HG03565 (cell line): ENCODE measurements around the gene LRRTM4.
"Not testable (repeated sequence)": the region's sequence is repeated elsewhere in the genome, so short reads cannot be mapped to it uniquely, and the experiment has no call there.

Experiments
- ATAC-seq: cut with Tn5 transposase; IDR thresholded peaks from one replicate; pipeline ENCODE4 v1.9.1; 2021; ENCODE audit warnings: mild to moderate bottlenecking, moderate library complexity; ENCODE audit not compliant: unreplicated experiment

LRRTM4 gene

DNA sequence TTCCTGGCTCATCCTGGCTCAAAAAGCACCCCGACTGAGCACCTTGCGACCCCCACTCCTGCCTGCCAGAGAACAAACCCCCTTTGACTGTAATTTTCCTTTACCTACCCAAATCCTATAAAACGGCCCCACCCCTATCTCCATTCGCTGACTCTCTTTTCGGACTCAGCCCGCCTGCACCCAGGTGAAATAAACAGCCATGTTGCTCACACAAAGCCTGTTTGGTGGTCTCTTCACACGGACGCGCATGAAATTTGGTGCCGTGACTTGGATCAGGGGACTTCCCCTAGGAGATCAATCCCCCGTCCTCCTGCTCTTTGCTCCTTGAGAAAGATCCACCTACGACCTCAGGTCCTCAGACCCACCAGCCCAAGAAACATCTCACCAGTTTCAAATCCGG is 433.8 kb downstream of the LRRTM4 start:
- not testable (repeated sequence) for ATAC-seq

DNA sequence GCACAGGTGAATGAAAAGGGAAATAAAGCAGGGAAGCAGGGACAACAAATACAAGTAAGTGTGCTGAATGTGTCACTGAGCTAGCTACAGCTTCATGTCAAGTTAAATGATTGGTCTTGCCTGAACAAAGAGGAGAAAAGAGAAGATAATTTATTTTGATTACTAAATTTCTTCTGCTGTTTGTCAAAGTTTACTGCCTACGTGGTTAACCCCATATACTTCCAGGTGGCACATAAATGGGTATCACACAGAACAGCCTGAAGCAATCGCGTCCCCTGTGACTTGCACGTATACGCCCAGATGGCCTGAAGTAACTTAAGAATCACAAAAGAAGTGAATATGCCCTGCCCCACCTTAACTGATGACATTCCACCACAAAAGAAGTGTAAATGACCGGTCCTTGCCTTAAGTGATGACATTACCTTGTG is 434.2 kb downstream of the LRRTM4 start:
- no peak for ATAC-seq

DNA sequence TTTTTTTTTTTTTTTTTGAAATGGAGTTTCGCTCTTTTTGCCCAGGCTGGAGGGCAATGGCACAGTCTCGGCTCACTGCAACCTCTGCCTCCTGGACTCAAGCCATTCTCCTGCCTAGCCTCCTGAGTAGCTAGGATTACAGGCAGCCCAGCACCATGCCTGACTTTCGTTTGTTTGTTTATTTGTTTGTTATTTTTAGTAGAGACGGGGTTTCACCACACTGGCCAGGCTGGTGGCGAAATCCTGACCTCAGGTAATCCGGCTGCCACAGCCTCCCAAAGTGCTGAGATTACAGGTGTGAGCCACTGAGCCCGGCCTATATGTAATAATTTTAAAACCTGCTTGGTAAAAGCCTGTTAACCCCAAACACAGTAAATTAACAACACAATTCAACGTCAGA is 435.7 kb downstream of the LRRTM4 start:
- no peak for ATAC-seq

- ATAC-seq, result no peak
These were observed 436.1 kb downstream of the LRRTM4 start for GRCh38 chr2:77086051-77086450.

- no peak for ATAC-seq
These were observed 436.6 kb downstream of the LRRTM4 start for GRCh38 chr2:77085561-77085960.

DNA sequence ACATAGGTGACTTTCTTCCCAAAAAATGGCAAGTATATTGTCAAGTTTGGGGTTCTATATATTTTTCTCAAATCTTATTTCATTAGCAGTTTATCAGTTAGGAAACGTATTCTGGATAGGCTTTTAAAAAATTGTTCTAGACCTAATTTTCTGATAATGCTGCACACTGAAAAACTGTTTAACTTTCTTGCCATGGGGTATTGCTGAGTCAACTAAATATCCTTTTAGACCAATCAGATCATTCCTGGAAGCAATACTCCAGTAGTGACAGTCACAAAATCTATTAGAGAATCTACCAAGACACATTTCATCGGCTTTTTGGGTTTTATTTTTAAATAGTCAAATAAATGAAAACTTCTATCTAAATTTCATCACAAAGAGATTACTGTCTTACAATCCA is 440.6 kb downstream of the LRRTM4 start:
- no peak for ATAC-seq

- no peak for ATAC-seq
These were observed 457.9 kb downstream of the LRRTM4 start for GRCh38 chr2:77064324-77064723.

- ATAC-seq, result no peak
These were observed 467.2 kb downstream of the LRRTM4 start for GRCh38 chr2:77054938-77055337.

DNA sequence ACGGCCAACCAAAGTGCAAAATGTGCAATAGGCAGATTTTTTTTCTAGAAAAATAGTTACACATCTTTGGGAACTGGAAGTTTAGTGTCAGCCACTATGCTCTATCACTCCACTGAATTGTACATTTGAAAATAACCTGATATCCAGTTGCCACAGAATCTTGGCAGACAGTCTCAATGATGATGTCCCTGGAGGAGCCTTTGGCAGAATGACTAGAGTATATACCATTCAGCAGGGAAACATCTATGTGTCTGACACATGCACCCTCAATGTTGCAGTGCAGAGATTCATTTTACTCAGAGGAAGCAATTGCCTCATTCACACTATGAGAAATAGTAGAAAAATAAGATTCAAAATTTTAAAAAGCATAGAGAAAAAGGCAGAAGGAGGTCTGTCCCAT is 475.8 kb downstream of the LRRTM4 start:
- no peak for ATAC-seq

- ATAC-seq, result not testable (repeated sequence)
These were observed 476.7 kb downstream of the LRRTM4 start for GRCh38 chr2:77045456-77045855.

- ATAC-seq, result no peak
These were observed 487.7 kb downstream of the LRRTM4 start for GRCh38 chr2:77034445-77034844.

DNA sequence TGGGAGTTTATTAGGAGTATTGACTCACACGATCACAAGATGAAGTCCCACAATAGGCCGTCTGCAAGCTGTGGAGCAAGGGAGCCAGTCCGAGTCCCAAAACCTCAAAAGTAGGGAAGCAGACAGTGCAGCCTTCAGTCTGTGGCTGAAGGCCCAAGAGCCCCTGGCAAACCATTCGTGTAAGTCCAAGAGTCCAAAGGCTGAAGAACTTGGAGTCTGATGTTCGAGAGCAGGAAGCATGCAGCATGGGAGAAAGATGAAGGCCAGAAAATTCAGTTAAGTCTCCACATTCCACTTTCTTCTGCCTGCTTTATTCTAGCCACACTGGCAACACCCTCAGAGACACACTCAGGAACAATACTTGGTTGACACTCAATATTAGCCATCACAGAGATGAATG is 492.9 kb downstream of the LRRTM4 start:
- ATAC-seq, result not testable (repeated sequence)

- no peak for ATAC-seq
These were observed 494.1 kb downstream of the LRRTM4 start for GRCh38 chr2:77028032-77028600.

DNA sequence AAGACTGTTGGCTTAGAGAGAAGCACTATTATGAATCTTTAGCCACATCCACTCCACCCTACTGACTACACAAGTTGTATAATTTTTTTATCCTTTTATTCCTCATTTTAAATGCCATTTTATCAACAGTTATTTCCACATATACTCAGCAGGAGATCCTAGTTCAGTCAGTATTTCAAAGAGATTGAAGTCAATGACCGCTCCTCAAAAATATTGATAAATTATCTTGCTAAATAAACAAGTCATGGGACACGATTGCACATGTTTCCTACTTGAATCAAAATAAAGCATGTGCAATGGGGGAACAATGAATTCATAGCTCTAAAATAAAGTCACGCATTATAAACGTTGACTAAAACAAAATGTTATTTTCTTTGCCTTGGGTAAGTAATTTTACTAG is 496.5 kb downstream of the LRRTM4 start:
- no peak for ATAC-seq

GRCh38 chr2:77021161-77021560 is 501.0 kb downstream of the LRRTM4 start:
- ATAC-seq, result no peak

- ATAC-seq, result no peak
These were observed 504.0 kb downstream of the LRRTM4 start for GRCh38 chr2:77018219-77018618.

GRCh38 chr2:77017355-77017745 is 504.8 kb downstream of the LRRTM4 start:
- no peak for ATAC-seq

DNA sequence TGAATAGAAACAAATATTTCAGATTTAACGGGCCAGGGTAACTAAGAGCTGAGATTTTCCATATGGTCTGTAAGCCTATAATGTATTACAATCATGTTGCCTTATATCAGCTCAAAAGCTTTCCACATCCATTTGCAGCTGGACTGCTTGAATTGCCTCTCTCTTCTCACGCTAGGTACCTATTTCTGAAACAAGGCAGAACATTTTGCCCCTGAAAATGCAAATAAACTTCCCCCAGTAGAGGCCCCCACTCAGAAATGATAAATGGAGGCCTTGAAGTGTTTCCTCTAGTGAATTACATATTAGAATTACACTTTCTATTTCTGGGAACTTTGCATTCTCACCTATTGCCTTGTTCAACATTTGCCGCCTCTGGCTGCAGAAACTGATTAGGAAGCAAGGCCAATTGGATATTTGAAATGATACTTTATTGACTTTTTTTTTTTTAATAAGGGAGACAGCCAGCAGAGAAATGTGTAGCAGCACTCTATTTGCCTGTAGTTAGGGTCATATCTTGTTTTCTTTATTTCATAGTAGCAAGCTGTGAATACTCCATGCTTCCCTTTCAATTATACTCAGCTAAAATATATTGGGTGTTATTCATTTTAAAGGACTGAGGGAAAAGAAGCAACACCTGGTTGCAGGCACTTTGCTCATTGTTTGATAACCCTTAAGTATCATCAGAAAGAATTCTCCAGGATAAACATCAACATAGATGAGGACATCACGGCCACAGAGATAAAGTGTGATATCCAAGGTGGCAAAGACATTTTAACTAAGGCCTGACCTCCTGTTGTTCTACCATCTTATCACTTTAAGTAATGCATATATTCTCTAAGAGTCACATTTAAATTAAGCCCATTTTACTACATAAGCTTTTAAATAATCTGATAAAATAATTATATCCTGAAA is 505.5 kb downstream of the LRRTM4 start:
- ATAC-seq, result no peak

DNA sequence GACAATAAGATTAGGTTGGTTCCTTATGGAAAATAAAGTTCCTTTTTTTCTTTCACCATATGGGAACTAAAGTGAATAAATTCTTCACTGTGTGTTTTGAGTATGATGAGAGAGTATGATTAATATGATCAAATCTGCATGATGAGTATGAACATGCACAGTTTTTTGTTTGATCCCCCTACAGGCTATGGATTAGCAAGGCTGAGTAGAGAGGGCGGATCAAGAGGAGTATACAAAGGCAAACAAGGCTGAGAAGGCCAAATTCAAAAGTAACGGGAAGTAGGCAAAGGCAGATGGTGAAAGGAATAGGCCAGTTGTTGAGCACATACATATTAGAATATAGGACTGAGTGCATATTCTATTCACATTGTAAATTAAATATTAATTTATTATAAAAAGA is 508.2 kb downstream of the LRRTM4 start:
- ATAC-seq, result no peak

- no peak for ATAC-seq
These were observed 508.7 kb downstream of the LRRTM4 start for GRCh38 chr2:77013457-77013856.

- no peak for ATAC-seq
These were observed 512.9 kb downstream of the LRRTM4 start for GRCh38 chr2:77009307-77009706.

GRCh38 chr2:77008853-77009252 is 513.3 kb downstream of the LRRTM4 start:
- ATAC-seq, result no peak
